ENCODE measurements around the gene ATRNL1. TPM values are rescaled to one million over a fixed set of nuclear protein-coding genes. Genes with fewer than 3 reads are reported as not detected.

The ATRNL1 gene
- polyA plus RNA-seq, 3 donors: not detected

GRCh38 chr10:115964827-115965226 is 871.7 kb downstream of the ATRNL1 start:
- H3K4me3 ChIP-seq (replicated peaks in 1 of 3; ENCODE audit: low read depth in 2 of 3, low read length in 3 of 3): no peak overlapping the region
- no peak for TF ChIP-seq CTCF (IDR thresholded peaks at IDR 0.05)
- no peaks in the 10 kb centered on the region for H3K27me3 ChIP-seq (ENCODE audit: control insufficient read depth in 2 of 2, insufficient read depth in 2 of 2, low read length in 2 of 2)
- Mint-ChIP-seq H3K4me3 (no peak overlapping the region), H3K27ac (no peak overlapping the region), H3K36me3 (no peaks in the 10 kb centered on the region), H3K9me3 (peaks cover 0 to 10% (median 5%) of the 10 kb centered on the region in 7 donors), H3K4me1 (no peaks in the 10 kb centered on the region), H3K27me3 (ENCODE audit: low read depth in 3 of 3) (peaks cover 0 to 2% (median 0%) of the 10 kb centered on the region in 3 donors)
- H3K4me2 ChIP-seq (replicated peaks; ENCODE audit: extremely low read depth, low read length, poor library complexity, severe bottlenecking): no peak overlapping the region
- no peak overlapping the region for H3K9ac ChIP-seq (ENCODE audit: insufficient read depth, low read length, poor library complexity, severe bottlenecking)
- intact Hi-C loops (cut with micrococcal nuclease): no loop called here
- no peak for DNase-seq
- H3K79me2 ChIP-seq (ENCODE audit: insufficient read depth, low read length): no peaks in the 10 kb centered on the region
- H4K20me1 ChIP-seq (ENCODE audit: insufficient read depth, low read length): no peaks in the 10 kb centered on the region
- H2AFZ ChIP-seq (ENCODE audit: insufficient read depth, low read depth, low read length, poor library complexity, severe bottlenecking): no peak overlapping the region
- H3K4me1 ChIP-seq (ENCODE audit: control insufficient read depth in 1 of 2, insufficient read depth in 2 of 2, low read length in 2 of 2): no peaks in the 10 kb centered on the region
- no peak overlapping the region for H3K27ac ChIP-seq (ENCODE audit: low read depth in 1 of 2, low read length in 2 of 2)
- H3K36me3 ChIP-seq (replicated peaks in 1 of 2; ENCODE audit: control insufficient read depth in 1 of 2, insufficient read depth in 2 of 2, low read length in 2 of 2): no peaks in the 10 kb centered on the region
- peaks cover 0 to 3% of the 10 kb centered on the region in 2 donors for H3K9me3 ChIP-seq (replicated peaks in 1 of 2; ENCODE audit: control insufficient read depth in 1 of 2, insufficient read depth in 1 of 2, low read length in 2 of 2)
- WGBS (ENCODE audit: insufficient coverage): 83% methylated on average over 1 of the region's 5 CpGs

- H3K4me3 ChIP-seq (replicated peaks in 1 of 3; ENCODE audit: low read depth in 2 of 3, low read length in 3 of 3): no peak overlapping the region
- Mint-ChIP-seq H3K27ac (no peak overlapping the region), H3K36me3 (no peaks in the 10 kb centered on the region), H3K4me3 (no peak overlapping the region), H3K4me1 (no peaks in the 10 kb centered on the region), H3K9me3 (peaks cover 0 to 10% (median 6%) of the 10 kb centered on the region in 7 donors), H3K27me3 (ENCODE audit: low read depth in 3 of 3) (peaks cover 0 to 2% (median 0%) of the 10 kb centered on the region in 3 donors)
- no peak for DNase-seq
- no peaks in the 10 kb centered on the region for H3K36me3 ChIP-seq (replicated peaks in 1 of 2; ENCODE audit: control insufficient read depth in 1 of 2, insufficient read depth in 2 of 2, low read length in 2 of 2)
- no peak overlapping the region for H3K4me2 ChIP-seq (replicated peaks; ENCODE audit: extremely low read depth, low read length, poor library complexity, severe bottlenecking)
- H3K9me3 ChIP-seq (replicated peaks in 1 of 2; ENCODE audit: control insufficient read depth in 1 of 2, insufficient read depth in 1 of 2, low read length in 2 of 2): peaks cover 0 to 3% of the 10 kb centered on the region in 2 donors
- intact Hi-C loops (cut with micrococcal nuclease): no loop called here
- H4K20me1 ChIP-seq (ENCODE audit: insufficient read depth, low read length): no peaks in the 10 kb centered on the region
- H3K9ac ChIP-seq (ENCODE audit: insufficient read depth, low read length, poor library complexity, severe bottlenecking): no peak overlapping the region
- no peaks in the 10 kb centered on the region for H3K79me2 ChIP-seq (ENCODE audit: insufficient read depth, low read length)
- H3K27me3 ChIP-seq (ENCODE audit: control insufficient read depth in 2 of 2, insufficient read depth in 2 of 2, low read length in 2 of 2): no peaks in the 10 kb centered on the region
- H3K4me1 ChIP-seq (ENCODE audit: control insufficient read depth in 1 of 2, insufficient read depth in 2 of 2, low read length in 2 of 2): no peaks in the 10 kb centered on the region
- WGBS (ENCODE audit: insufficient coverage): 49% methylated on average over 4 of the region's 7 CpGs
- no peak overlapping the region for H3K27ac ChIP-seq (ENCODE audit: low read depth in 1 of 2, low read length in 2 of 2)
- H2AFZ ChIP-seq (ENCODE audit: insufficient read depth, low read depth, low read length, poor library complexity, severe bottlenecking): no peak overlapping the region
- no peak for TF ChIP-seq CTCF (IDR thresholded peaks at IDR 0.05)
These were observed 872.2 kb downstream of the ATRNL1 start for GRCh38 chr10:115965376-115965775.

Data from CD14-positive monocyte (primary cell).